WTC11 (cell line): Measurements from ENCODE around the gene CLDN6.

ENCODE experiments used
- MXD4 ChIP-seq: fragments of 250-450 bp; sonication (Bioruptor Pico); IDR thresholded peaks from 2 replicates; pipeline ENCODE4 v1.8.0; 2021; ENCODE audit warnings: mild to moderate bottlenecking, moderate library complexity, borderline replicate concordance
- NFYB ChIP-seq: sonication (generic); formaldehyde crosslinking; conservative IDR thresholded peaks from 2 replicates; pipeline ENCODE4 v1.8.0; 2022; ENCODE audit warnings: low read depth, missing genetic modification reagents
- ZNF232 ChIP-seq: sonication (generic); formaldehyde crosslinking; IDR thresholded peaks from 2 replicates; pipeline ENCODE4 v1.8.0; 2022; ENCODE audit warnings: mild to moderate bottlenecking, missing genetic modification reagents
- TF ChIP-seq, protein P1 (sequence below): sonication (generic); formaldehyde crosslinking; IDR thresholded peaks from 2 replicates; pipeline ENCODE4 v1.8.1; 2023; ENCODE audit warnings: mild to moderate bottlenecking, missing genetic modification reagents, borderline replicate concordance
- TF ChIP-seq, protein P2 (sequence below): fragments of 200-600 bp; IDR thresholded peaks from 2 replicates; pipeline ENCODE4 v1.8.0; 2022; ENCODE audit warnings: antibody characterized with exemption
- TF ChIP-seq, protein P3 (sequence below): sonication (generic); formaldehyde crosslinking; IDR thresholded peaks from 2 replicates; pipeline ENCODE4 v1.8.0; 2022; ENCODE audit warnings: mild to moderate bottlenecking, missing genetic modification reagents

DNA sequence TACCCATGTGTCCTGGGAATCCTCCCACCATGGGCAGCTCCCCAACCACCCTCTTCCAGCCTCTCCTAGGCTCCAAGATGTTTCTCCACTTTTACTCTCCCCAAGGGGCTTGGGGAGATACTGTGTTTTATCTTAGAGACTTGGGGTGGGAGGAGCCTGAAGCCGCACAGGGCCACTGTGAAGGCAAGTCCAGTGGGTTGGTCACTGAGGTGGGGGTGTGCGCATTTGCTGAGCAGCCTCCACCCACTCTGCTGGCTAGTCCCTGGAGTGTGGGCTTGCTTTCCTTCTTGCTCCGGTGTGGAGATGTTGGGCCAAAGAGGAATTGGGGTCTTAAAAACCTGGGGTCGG lies 9.3 kb downstream of the CLDN6 start:
- TF ChIP-seq NFYB (CRISPR knock-in tag) (no peak), ZNF232 (CRISPR knock-in tag) (no peak; the same call in 1 of the 2 replicates), MXD4 (CRISPR knock-in tag) (no peak)
- TF ChIP-seq, protein P1, sequence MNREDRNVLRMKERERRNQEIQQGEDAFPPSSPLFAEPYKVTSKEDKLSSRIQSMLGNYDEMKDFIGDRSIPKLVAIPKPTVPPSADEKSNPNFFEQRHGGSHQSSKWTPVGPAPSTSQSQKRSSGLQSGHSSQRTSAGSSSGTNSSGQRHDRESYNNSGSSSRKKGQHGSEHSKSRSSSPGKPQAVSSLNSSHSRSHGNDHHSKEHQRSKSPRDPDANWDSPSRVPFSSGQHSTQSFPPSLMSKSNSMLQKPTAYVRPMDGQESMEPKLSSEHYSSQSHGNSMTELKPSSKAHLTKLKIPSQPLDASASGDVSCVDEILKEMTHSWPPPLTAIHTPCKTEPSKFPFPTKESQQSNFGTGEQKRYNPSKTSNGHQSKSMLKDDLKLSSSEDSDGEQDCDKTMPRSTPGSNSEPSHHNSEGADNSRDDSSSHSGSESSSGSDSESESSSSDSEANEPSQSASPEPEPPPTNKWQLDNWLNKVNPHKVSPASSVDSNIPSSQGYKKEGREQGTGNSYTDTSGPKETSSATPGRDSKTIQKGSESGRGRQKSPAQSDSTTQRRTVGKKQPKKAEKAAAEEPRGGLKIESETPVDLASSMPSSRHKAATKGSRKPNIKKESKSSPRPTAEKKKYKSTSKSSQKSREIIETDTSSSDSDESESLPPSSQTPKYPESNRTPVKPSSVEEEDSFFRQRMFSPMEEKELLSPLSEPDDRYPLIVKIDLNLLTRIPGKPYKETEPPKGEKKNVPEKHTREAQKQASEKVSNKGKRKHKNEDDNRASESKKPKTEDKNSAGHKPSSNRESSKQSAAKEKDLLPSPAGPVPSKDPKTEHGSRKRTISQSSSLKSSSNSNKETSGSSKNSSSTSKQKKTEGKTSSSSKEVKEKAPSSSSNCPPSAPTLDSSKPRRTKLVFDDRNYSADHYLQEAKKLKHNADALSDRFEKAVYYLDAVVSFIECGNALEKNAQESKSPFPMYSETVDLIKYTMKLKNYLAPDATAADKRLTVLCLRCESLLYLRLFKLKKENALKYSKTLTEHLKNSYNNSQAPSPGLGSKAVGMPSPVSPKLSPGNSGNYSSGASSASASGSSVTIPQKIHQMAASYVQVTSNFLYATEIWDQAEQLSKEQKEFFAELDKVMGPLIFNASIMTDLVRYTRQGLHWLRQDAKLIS (CRISPR knock-in tag), result no peak
- TF ChIP-seq, protein P2, sequence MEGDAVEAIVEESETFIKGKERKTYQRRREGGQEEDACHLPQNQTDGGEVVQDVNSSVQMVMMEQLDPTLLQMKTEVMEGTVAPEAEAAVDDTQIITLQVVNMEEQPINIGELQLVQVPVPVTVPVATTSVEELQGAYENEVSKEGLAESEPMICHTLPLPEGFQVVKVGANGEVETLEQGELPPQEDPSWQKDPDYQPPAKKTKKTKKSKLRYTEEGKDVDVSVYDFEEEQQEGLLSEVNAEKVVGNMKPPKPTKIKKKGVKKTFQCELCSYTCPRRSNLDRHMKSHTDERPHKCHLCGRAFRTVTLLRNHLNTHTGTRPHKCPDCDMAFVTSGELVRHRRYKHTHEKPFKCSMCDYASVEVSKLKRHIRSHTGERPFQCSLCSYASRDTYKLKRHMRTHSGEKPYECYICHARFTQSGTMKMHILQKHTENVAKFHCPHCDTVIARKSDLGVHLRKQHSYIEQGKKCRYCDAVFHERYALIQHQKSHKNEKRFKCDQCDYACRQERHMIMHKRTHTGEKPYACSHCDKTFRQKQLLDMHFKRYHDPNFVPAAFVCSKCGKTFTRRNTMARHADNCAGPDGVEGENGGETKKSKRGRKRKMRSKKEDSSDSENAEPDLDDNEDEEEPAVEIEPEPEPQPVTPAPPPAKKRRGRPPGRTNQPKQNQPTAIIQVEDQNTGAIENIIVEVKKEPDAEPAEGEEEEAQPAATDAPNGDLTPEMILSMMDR, result no peak
- TF ChIP-seq, protein P3, sequence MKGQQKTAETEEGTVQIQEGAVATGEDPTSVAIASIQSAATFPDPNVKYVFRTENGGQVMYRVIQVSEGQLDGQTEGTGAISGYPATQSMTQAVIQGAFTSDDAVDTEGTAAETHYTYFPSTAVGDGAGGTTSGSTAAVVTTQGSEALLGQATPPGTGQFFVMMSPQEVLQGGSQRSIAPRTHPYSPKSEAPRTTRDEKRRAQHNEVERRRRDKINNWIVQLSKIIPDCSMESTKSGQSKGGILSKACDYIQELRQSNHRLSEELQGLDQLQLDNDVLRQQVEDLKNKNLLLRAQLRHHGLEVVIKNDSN, result no peak
